Ectodermal cell (in vitro differentiated cells): ENCODE results near the gene CMTM5.

ENCODE experiments used
- H3K27ac ChIP-seq: 2 replicates; pipeline ENCODE4 v1.7.0; 2013; ENCODE audit warnings: mild to moderate bottlenecking, low read depth, low read length; ENCODE audit not compliant: insufficient read depth, poor library complexity, severe bottlenecking
- H3K27me3 ChIP-seq: 2 replicates; pipeline ENCODE4 v1.7.0; 2013; ENCODE audit warnings: mild to moderate bottlenecking, low read length; ENCODE audit not compliant: insufficient read depth, control insufficient read depth, poor library complexity, severe bottlenecking
- H3K36me3 ChIP-seq: one replicate; pipeline ENCODE4 v1.7.0; 2013; ENCODE audit warnings: low read length; ENCODE audit not compliant: control insufficient read depth, insufficient read depth
- H3K4me1 ChIP-seq: one replicate; pipeline ENCODE4 v1.7.0; 2013; ENCODE audit warnings: low read length; ENCODE audit not compliant: control insufficient read depth, insufficient read depth
- H3K4me3 ChIP-seq: 2 replicates; pipeline ENCODE4 v1.7.0; 2013; ENCODE audit warnings: low read depth, low read length, control low read depth; ENCODE audit not compliant: insufficient read depth
- H3K9me3 ChIP-seq: 2 replicates; pipeline ENCODE4 v1.7.0; 2013; ENCODE audit warnings: mild to moderate bottlenecking, low read length, moderate library complexity; ENCODE audit not compliant: control insufficient read depth
- WGBS, 2 experiments: methylation state at CpG; one replicate each; pipeline ENCODE4 v1.1.7; 2013; ENCODE audit warnings: missing lambda C conversion rate in 2 of 2; 5-methylcytosine and 5-hydroxymethylcytosine counted together

CMTM5 gene

DNA sequence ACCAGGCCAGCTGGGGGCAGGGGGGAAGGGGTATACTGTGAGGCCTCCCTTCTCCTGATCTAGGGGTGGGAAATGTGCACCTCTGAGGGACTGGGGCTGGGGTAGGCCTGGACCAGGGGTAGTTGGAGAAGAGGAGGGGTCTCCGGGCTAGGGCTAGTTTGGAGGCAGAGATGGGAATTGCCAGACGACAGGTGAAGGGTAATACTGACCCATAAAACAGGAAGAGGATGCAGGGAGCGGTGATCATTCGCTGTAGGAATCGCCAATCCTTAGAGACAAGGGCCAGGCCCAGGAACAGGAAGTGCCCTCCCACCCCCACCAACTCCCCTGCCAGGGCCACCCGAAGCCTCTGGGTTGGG, 28.6 kb upstream of the CMTM5 start:
- Histone ChIP-seq H3K4me1 (no peaks in the 10 kb centered on the region), H3K36me3 (no peaks in the 10 kb centered on the region), H3K4me3 (no peak overlapping the region), H3K27ac (no peak overlapping the region), H3K27me3 (peaks cover 9% of the 10 kb centered on the region), H3K9me3 (no peaks in the 10 kb centered on the region)
- 89 to 92% methylated on average over 6 of the region's 6 CpGs for WGBS, 2 experiments

- Histone ChIP-seq H3K36me3 (no peaks in the 10 kb centered on the region), H3K4me3 (no peak overlapping the region), H3K27ac (no peak overlapping the region), H3K9me3 (no peaks in the 10 kb centered on the region), H3K27me3 (peaks cover 9% of the 10 kb centered on the region), H3K4me1 (no peaks in the 10 kb centered on the region)
- WGBS, 2 experiments, result 90 to 92% methylated on average over 8 of the region's 8 CpGs
These were observed 27.5 kb upstream of the CMTM5 start for GRCh38 chr14:23349156-23349845.

- WGBS, 2 experiments, result 7 to 8% methylated on average over 61 of the region's 61 CpGs
- H3K27ac ChIP-seq, result peak overlapping the region; percentile 68
- H3K4me1 ChIP-seq, result no peaks in the 10 kb centered on the region
These were observed 25.0 kb upstream of the CMTM5 start for GRCh38 chr14:23351681-23352505.

DNA sequence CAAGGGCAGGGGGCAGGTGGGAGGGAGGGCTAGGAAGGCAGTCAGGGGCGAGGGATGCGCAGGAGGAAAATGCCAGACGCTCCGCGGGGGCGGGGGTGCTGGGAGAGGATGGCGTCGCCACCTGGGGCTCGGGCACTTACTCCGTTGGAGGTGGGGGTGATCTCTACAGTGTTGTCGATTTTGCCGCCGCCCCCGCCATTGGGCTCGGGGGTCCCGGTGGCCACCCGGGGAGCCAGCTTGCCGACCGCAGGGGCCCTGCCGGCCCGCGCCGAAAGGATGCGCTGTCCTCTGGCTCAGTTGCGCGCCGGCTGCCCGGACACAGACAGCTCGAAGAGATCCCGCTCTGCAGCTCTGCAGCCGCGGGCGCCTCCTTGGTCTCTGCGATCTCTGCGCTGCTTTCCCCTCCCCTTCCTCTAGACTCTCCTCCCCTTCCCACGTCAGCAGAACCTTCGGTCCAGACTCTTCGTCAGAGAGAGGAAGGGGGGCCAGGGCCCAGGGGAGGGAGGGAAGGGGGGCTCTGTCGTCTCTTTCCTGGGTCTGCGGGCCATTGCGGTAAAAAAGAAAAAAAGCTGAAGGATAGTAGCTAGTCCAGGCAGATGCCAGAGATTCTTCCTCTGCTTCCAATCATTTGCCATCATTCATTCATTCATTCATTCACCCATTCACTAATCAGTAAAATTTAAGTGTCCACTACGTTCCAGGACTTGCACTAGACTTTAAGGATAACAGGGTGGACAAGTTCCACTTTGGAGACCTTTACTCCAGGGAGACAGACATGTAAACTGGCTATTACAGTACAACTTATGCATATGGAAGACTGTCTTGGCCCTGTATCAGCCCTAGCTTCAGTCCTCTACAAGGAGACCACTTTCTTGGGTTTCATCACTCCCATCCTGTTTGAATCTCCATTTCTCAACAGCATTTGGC, 24.1 kb upstream of the CMTM5 start, which contains the start of gene SLC22A17:
Gene SLC22A17, minus strand, starts transcription at position 382 of the 927 bp plus-strand sequence.
- WGBS, 2 experiments, result 2% methylated on average over 41 to 42 of the region's 42 CpGs
- Histone ChIP-seq H3K4me1 (no peaks in the 10 kb centered on the region), H3K27me3 (peaks cover 9% of the 10 kb centered on the region), H3K27ac (peak within 1 kb of the TSS; percentile 68), H3K36me3 (peaks cover 7% of the 10 kb centered on the region), H3K9me3 (no peaks in the 10 kb centered on the region), H3K4me3 (peak within 1 kb of the TSS; percentile 67)

More at GRCh38 chr14:23351681-23352505, 25.0 kb upstream of the CMTM5 start:
- H3K4me3 ChIP-seq, result peak overlapping the region; percentile 67
- H3K9me3 ChIP-seq, result no peaks in the 10 kb centered on the region
- no peaks in the 10 kb centered on the region for H3K36me3 ChIP-seq
- H3K27me3 ChIP-seq, result peaks cover 9% of the 10 kb centered on the region

GRCh38 chr14:23353433-23353780, 23.4 kb upstream of the CMTM5 start:
- H3K27ac ChIP-seq, result no peak overlapping the region
- peaks cover 7% of the 10 kb centered on the region for H3K36me3 ChIP-seq
- 87 to 91% methylated on average over 5 of the region's 5 CpGs for WGBS, 2 experiments
- H3K9me3 ChIP-seq, result no peaks in the 10 kb centered on the region
- H3K4me1 ChIP-seq, result no peaks in the 10 kb centered on the region
- H3K27me3 ChIP-seq, result peaks cover 9% of the 10 kb centered on the region
- H3K4me3 ChIP-seq, result no peak overlapping the region

GRCh38 chr14:23354990-23355389, 21.9 kb upstream of the CMTM5 start:
- Histone ChIP-seq H3K27ac (no peak overlapping the region), H3K36me3 (peaks cover 16% of the 10 kb centered on the region), H3K9me3 (no peaks in the 10 kb centered on the region), H3K4me3 (no peak overlapping the region), H3K4me1 (no peaks in the 10 kb centered on the region), H3K27me3 (peaks cover 9% of the 10 kb centered on the region)
- 92 to 95% methylated on average over 5 to 6 of the region's 6 CpGs for WGBS, 2 experiments

DNA sequence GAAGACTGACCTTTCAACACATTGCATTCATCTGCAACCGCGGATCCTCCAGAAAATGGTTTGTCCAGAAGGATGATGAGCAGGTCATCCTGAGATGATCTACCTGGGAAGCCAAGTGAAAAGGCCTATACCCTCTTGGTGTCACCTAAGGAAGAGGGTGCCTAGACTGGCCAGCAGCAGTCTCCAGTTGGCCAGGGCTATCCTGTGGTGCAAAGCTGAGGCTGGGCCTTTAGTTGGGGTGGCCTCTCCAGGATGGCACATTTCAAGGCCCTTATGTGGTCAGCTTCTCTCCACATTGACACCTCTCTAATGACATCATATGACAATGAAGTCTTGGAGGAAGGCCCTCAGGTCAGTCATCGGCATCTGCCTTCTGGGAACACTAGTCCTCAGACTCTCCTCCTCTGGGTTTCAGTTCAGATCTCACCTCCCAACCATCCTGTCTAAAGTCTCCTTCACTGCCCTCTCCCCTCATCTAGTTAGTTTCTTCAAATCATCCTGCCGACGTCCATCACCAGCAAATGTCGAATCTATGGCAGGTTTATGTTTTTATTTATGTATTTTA, 20.9 kb upstream of the CMTM5 start:
- Histone ChIP-seq H3K4me1 (peaks cover 3% of the 10 kb centered on the region), H3K4me3 (no peak overlapping the region), H3K36me3 (peaks cover 17% of the 10 kb centered on the region), H3K27me3 (peaks cover 9% of the 10 kb centered on the region), H3K27ac (no peak overlapping the region), H3K9me3 (no peaks in the 10 kb centered on the region)
- WGBS, 2 experiments, result 95 to 97% methylated on average over 3 to 6 of the region's 6 CpGs

GRCh38 chr14:23356662-23357061, 20.2 kb upstream of the CMTM5 start:
- no peak overlapping the region for H3K4me3 ChIP-seq
- no peaks in the 10 kb centered on the region for H3K9me3 ChIP-seq
- peaks cover 20% of the 10 kb centered on the region for H3K36me3 ChIP-seq
- H3K27me3 ChIP-seq, result peaks cover 3% of the 10 kb centered on the region
- H3K4me1 ChIP-seq, result peaks cover 9% of the 10 kb centered on the region
- H3K27ac ChIP-seq, result no peak overlapping the region
- 96 to 98% methylated on average over 4 of the region's 4 CpGs for WGBS, 2 experiments

GRCh38 chr14:23357261-23357660, 19.6 kb upstream of the CMTM5 start:
- 95% methylated on average over 8 of the region's 8 CpGs for WGBS, 2 experiments
- H3K9me3 ChIP-seq, result no peaks in the 10 kb centered on the region
- H3K27me3 ChIP-seq, result no peaks in the 10 kb centered on the region
- H3K36me3 ChIP-seq, result peaks cover 20% of the 10 kb centered on the region
- no peak overlapping the region for H3K4me3 ChIP-seq
- H3K4me1 ChIP-seq, result peaks cover 15% of the 10 kb centered on the region
- H3K27ac ChIP-seq, result no peak overlapping the region
